IPS-18a (cell line): Measurements from ENCODE around the gene PAPPA.

Experiments used
- H3K27ac ChIP-seq: one replicate; pipeline ENCODE4 v1.5.1; 2013; ENCODE audit warnings: low read length
- H3K27me3 ChIP-seq: one replicate; pipeline ENCODE4 v1.6.1; 2013; ENCODE audit warnings: mild to moderate bottlenecking, low read length; ENCODE audit not compliant: control insufficient read depth, insufficient read depth
- H3K36me3 ChIP-seq: one replicate; pipeline ENCODE4 v1.6.1; 2013; ENCODE audit warnings: low read depth, low read length; ENCODE audit not compliant: control insufficient read depth
- H3K4me1 ChIP-seq: one replicate; pipeline ENCODE4 v1.6.1; 2013; ENCODE audit warnings: low read depth, low read length; ENCODE audit not compliant: control insufficient read depth
- H3K4me3 ChIP-seq: one replicate; pipeline ENCODE4 v1.5.1; 2013; ENCODE audit warnings: low read length
- H3K9ac ChIP-seq: one replicate; pipeline ENCODE4 v1.6.1; 2013; ENCODE audit warnings: mild to moderate bottlenecking, low read length, moderate library complexity
- H3K9me3 ChIP-seq: one replicate; pipeline ENCODE4 v1.6.1; 2013; ENCODE audit warnings: low read depth, low read length; ENCODE audit not compliant: control insufficient read depth

PAPPA gene

GRCh38 chr9:116141864-116142561 is 11.6 kb upstream of the PAPPA start:
- no peaks in the 10 kb centered on the region for H3K9me3 ChIP-seq
- H3K4me1 ChIP-seq: no peaks in the 10 kb centered on the region
- H3K4me3 ChIP-seq: no peak overlapping the region
- no peak overlapping the region for H3K27ac ChIP-seq
- H3K9ac ChIP-seq: no peak overlapping the region
- H3K36me3 ChIP-seq: no peaks in the 10 kb centered on the region
- no peaks in the 10 kb centered on the region for H3K27me3 ChIP-seq

GRCh38 chr9:116142706-116143492 is 10.7 kb upstream of the PAPPA start:
- H3K27ac ChIP-seq: no peak overlapping the region
- H3K27me3 ChIP-seq: no peaks in the 10 kb centered on the region
- no peaks in the 10 kb centered on the region for H3K4me1 ChIP-seq
- H3K9ac ChIP-seq: no peak overlapping the region
- H3K4me3 ChIP-seq: no peak overlapping the region
- H3K9me3 ChIP-seq: no peaks in the 10 kb centered on the region
- H3K36me3 ChIP-seq: no peaks in the 10 kb centered on the region

- no peak overlapping the region for H3K9ac ChIP-seq
- no peak overlapping the region for H3K27ac ChIP-seq
- H3K27me3 ChIP-seq: no peaks in the 10 kb centered on the region
- no peaks in the 10 kb centered on the region for H3K4me1 ChIP-seq
- no peaks in the 10 kb centered on the region for H3K36me3 ChIP-seq
- H3K4me3 ChIP-seq: no peak overlapping the region
- H3K9me3 ChIP-seq: no peaks in the 10 kb centered on the region
Measured at GRCh38 chr9:116144038-116144437, 9.6 kb upstream of the PAPPA start.

GRCh38 chr9:116144555-116144954 is 9.0 kb upstream of the PAPPA start:
- Histone ChIP-seq H3K4me1 (no peaks in the 10 kb centered on the region), H3K27ac (no peak overlapping the region), H3K36me3 (no peaks in the 10 kb centered on the region), H3K4me3 (no peak overlapping the region), H3K27me3 (no peaks in the 10 kb centered on the region), H3K9ac (no peak overlapping the region), H3K9me3 (no peaks in the 10 kb centered on the region)

GRCh38 chr9:116145036-116145435 is 8.6 kb upstream of the PAPPA start:
- Histone ChIP-seq H3K27me3 (no peaks in the 10 kb centered on the region), H3K4me3 (no peak overlapping the region), H3K9me3 (no peaks in the 10 kb centered on the region), H3K27ac (no peak overlapping the region), H3K36me3 (no peaks in the 10 kb centered on the region), H3K4me1 (no peaks in the 10 kb centered on the region), H3K9ac (no peak overlapping the region)

GRCh38 chr9:116147821-116148220 is 5.8 kb upstream of the PAPPA start:
- H3K36me3 ChIP-seq: no peaks in the 10 kb centered on the region

GRCh38 chr9:116149844-116150243 is 3.7 kb upstream of the PAPPA start:
- Histone ChIP-seq H3K4me3 (no peak overlapping the region), H3K4me1 (peaks cover 4% of the 10 kb centered on the region), H3K9me3 (no peaks in the 10 kb centered on the region), H3K27ac (no peak overlapping the region), H3K36me3 (no peaks in the 10 kb centered on the region), H3K9ac (no peak overlapping the region), H3K27me3 (peaks cover 27% of the 10 kb centered on the region)

More at GRCh38 chr9:116147821-116148220, 5.8 kb upstream of the PAPPA start:
- no peak overlapping the region for H3K9ac ChIP-seq
- no peak overlapping the region for H3K27ac ChIP-seq
- peaks cover 3% of the 10 kb centered on the region for H3K4me1 ChIP-seq
- peaks cover 13% of the 10 kb centered on the region for H3K27me3 ChIP-seq
- H3K4me3 ChIP-seq: no peak overlapping the region
- H3K9me3 ChIP-seq: no peaks in the 10 kb centered on the region

GRCh38 chr9:116151199-116151598 is 2.4 kb upstream of the PAPPA start:
- no peak overlapping the region for H3K9ac ChIP-seq
- H3K27ac ChIP-seq: no peak overlapping the region
- H3K36me3 ChIP-seq: no peaks in the 10 kb centered on the region
- peaks cover 10% of the 10 kb centered on the region for H3K4me1 ChIP-seq
- H3K9me3 ChIP-seq: no peaks in the 10 kb centered on the region
- H3K4me3 ChIP-seq: no peak overlapping the region
- H3K27me3 ChIP-seq: peaks cover 40% of the 10 kb centered on the region

GRCh38 chr9:116151966-116152381 is 1.6 kb upstream of the PAPPA start:
- Histone ChIP-seq H3K4me3 (no peak overlapping the region), H3K4me1 (peaks cover 15% of the 10 kb centered on the region), H3K27me3 (peaks cover 48% of the 10 kb centered on the region), H3K27ac (no peak overlapping the region), H3K9ac (no peak overlapping the region), H3K36me3 (no peaks in the 10 kb centered on the region), H3K9me3 (no peaks in the 10 kb centered on the region)

GRCh38 chr9:116152390-116152789 is 1.2 kb upstream of the PAPPA start:
- Histone ChIP-seq H3K4me1 (peaks cover 19% of the 10 kb centered on the region), H3K4me3 (no peak overlapping the region), H3K27ac (no peak overlapping the region), H3K9me3 (no peaks in the 10 kb centered on the region), H3K36me3 (no peaks in the 10 kb centered on the region), H3K27me3 (peaks cover 52% of the 10 kb centered on the region), H3K9ac (no peak overlapping the region)

GRCh38 chr9:116152941-116153764 is 438 bp upstream of the PAPPA start:
- Histone ChIP-seq H3K4me3 (peak overlapping the region; percentile 51), H3K27me3 (peaks cover 60% of the 10 kb centered on the region), H3K36me3 (no peaks in the 10 kb centered on the region), H3K27ac (no peak overlapping the region), H3K9me3 (no peaks in the 10 kb centered on the region), H3K4me1 (peaks cover 26% of the 10 kb centered on the region), H3K9ac (peak overlapping the region; percentile 13)
